ENCODE data around the gene ADAMTS6. TPM values are rescaled to one million over a fixed set of nuclear protein-coding genes. Genes with fewer than 3 reads are reported as not detected.

ADAMTS6 gene
- total RNA-seq, 4 donors from 2014 or later = 0.05 to 0.49 (median 0.31) TPM

- no peaks in the 10 kb centered on the region for H3K27me3 ChIP-seq
- no peaks in the 10 kb centered on the region for H3K4me1 ChIP-seq
- DNase-seq = no peak
- no peaks in the 10 kb centered on the region for H3K36me3 ChIP-seq
- TF ChIP-seq CTCF (IDR thresholded peaks at IDR 0.05 in 4 of 5, conservative IDR thresholded peaks at IDR 0.05 in 1 of 5) = no peak
- no peak for TF ChIP-seq POLR2A (IDR thresholded peaks at IDR 0.05)
- no peak overlapping the region for H3K27ac ChIP-seq
- ATAC-seq = no peak
- H3K4me3 ChIP-seq = no peak overlapping the region
- in situ Hi-C loops (cut with MboI; ENCODE audit: low sequenced_read_pairs in 4 of 4) (no loop called here), intact Hi-C loops (cut with DNase I; ENCODE audit: low total_unique reads) (no loop called here)
- no peaks in the 10 kb centered on the region for H3K9me3 ChIP-seq
Observed at GRCh38 chr5:65395526-65396155, 86.1 kb downstream of the ADAMTS6 start.

GRCh38 chr5:65394087-65394486 is 87.6 kb downstream of the ADAMTS6 start:
- no peaks in the 10 kb centered on the region for H3K36me3 ChIP-seq
- DNase-seq (peak in 1 of 2 donors; percentile 39), ATAC-seq (no peak)
- H3K4me1 ChIP-seq = no peaks in the 10 kb centered on the region
- TF ChIP-seq POLR2A (IDR thresholded peaks at IDR 0.05) (no peak), CTCF (IDR thresholded peaks at IDR 0.05 in 4 of 5, conservative IDR thresholded peaks at IDR 0.05 in 1 of 5) (no peak)
- no peak overlapping the region for H3K4me3 ChIP-seq
- H3K27ac ChIP-seq = no peak overlapping the region
- H3K27me3 ChIP-seq = no peaks in the 10 kb centered on the region
- no peaks in the 10 kb centered on the region for H3K9me3 ChIP-seq
- in situ Hi-C loops (cut with MboI; ENCODE audit: low sequenced_read_pairs in 4 of 4) = no loop called here
- intact Hi-C loops (cut with DNase I; ENCODE audit: low total_unique reads) = no loop called here

DNA sequence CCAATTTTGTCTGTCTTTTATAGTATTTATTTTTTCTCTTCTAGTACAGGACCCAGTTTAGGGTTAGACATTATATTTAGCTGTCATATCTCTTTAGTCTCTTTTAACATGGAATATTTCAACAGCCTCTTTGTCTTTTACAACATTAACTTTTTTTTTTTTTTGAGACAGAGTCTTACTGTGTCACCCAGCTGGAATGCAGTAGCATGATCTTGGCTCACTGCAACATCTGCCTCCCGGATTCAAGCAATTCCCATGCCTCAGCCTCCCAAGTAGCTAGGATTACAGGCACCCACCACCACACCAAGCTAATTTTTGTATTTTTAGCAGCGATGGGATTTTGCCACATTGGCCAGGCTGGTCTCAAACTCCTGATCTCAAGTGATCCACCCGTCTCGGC is 90.1 kb downstream of the ADAMTS6 start:
- TF ChIP-seq POLR2A (IDR thresholded peaks at IDR 0.05) = no peak
- TF ChIP-seq CTCF (IDR thresholded peaks at IDR 0.05 in 4 of 5, conservative IDR thresholded peaks at IDR 0.05 in 1 of 5) = no peak
- no peaks in the 10 kb centered on the region for H3K9me3 ChIP-seq
- H3K27ac ChIP-seq = no peak overlapping the region
- intact Hi-C loops (cut with DNase I; ENCODE audit: low total_unique reads) = no loop called here
- H3K36me3 ChIP-seq = no peaks in the 10 kb centered on the region
- H3K27me3 ChIP-seq = no peaks in the 10 kb centered on the region
- in situ Hi-C loops (cut with MboI; ENCODE audit: low sequenced_read_pairs in 4 of 4) = no loop called here
- DNase-seq (no peak), ATAC-seq (no peak)
- no peaks in the 10 kb centered on the region for H3K4me1 ChIP-seq
- H3K4me3 ChIP-seq = no peak overlapping the region

GRCh38 chr5:65390208-65390607 is 91.5 kb downstream of the ADAMTS6 start:
- no peak overlapping the region for H3K27ac ChIP-seq
- no peaks in the 10 kb centered on the region for H3K9me3 ChIP-seq
- DNase-seq (no peak), ATAC-seq (no peak)
- intact Hi-C loops (cut with DNase I; ENCODE audit: low total_unique reads) = no loop called here
- H3K4me3 ChIP-seq = no peak overlapping the region
- H3K36me3 ChIP-seq = no peaks in the 10 kb centered on the region
- no peak for TF ChIP-seq POLR2A (IDR thresholded peaks at IDR 0.05)
- TF ChIP-seq CTCF (IDR thresholded peaks at IDR 0.05 in 4 of 5, conservative IDR thresholded peaks at IDR 0.05 in 1 of 5) = no peak
- H3K4me1 ChIP-seq = no peaks in the 10 kb centered on the region
- in situ Hi-C loops (cut with MboI; ENCODE audit: low sequenced_read_pairs in 4 of 4) = no loop called here
- H3K27me3 ChIP-seq = no peaks in the 10 kb centered on the region

- intact Hi-C loops (cut with DNase I; ENCODE audit: low total_unique reads) = no loop called here
- Histone ChIP-seq H3K36me3 (no peaks in the 10 kb centered on the region), H3K27me3 (no peaks in the 10 kb centered on the region), H3K4me1 (no peaks in the 10 kb centered on the region), H3K4me3 (no peak overlapping the region), H3K9me3 (no peaks in the 10 kb centered on the region), H3K27ac (no peak overlapping the region)
- in situ Hi-C loops (cut with MboI; ENCODE audit: low sequenced_read_pairs in 4 of 4) = no loop called here
- TF ChIP-seq CTCF (IDR thresholded peaks at IDR 0.05 in 4 of 5, conservative IDR thresholded peaks at IDR 0.05 in 1 of 5) (no peak), POLR2A (IDR thresholded peaks at IDR 0.05) (no peak)
- DNase-seq (no peak), ATAC-seq (no peak)
Observed at GRCh38 chr5:65383859-65384258, 97.9 kb downstream of the ADAMTS6 start.
